OCI-LY1 (cell line): ENCODE measurements around the gene NDUFS8.

Source experiments
- CTCF ChIP-seq: fragments of 200-600 bp; sonication (generic), shearing (Covaris generic); IDR thresholded peaks from 2 replicates; pipeline ENCODE4 v1.5.1; 2017; ENCODE audit warnings: mild to moderate bottlenecking, antibody characterized with exemption, low read length, moderate library complexity, mixed read lengths
- EZH2 ChIP-seq: fragments of 200-600 bp; sonication (generic), shearing (Covaris generic); IDR thresholded peaks from 2 replicates; pipeline ENCODE4 v1.8.0; 2017; ENCODE audit warnings: borderline replicate concordance, mixed run types, mild to moderate bottlenecking, antibody characterized with exemption, low read length, moderate library complexity, mixed read lengths

GRCh38 chr11:68080860-68081259, 50.4 kb downstream of the NDUFS8 start:
- TF ChIP-seq CTCF, result no peak
- no peak for TF ChIP-seq EZH2
